ENCODE results near the gene SPTA1. TPM values are rescaled to one million over a fixed set of nuclear protein-coding genes. Genes with fewer than 3 reads are reported as not detected.
A peak's percentile ranks its signal among the peaks of the same experiment; 100 is the strongest.

The SPTA1 gene
- polyA plus RNA-seq, 3 donors: 0.19 to 0.28 TPM; not detected in 1

- Mint-ChIP-seq H3K27ac (no peak overlapping the region), H3K4me1 (peaks cover 15% of the 10 kb centered on the region)
These were observed 48.4 kb downstream of the SPTA1 start for GRCh38 chr1:158638146-158638545.

GRCh38 chr1:158613764-158614163, 72.8 kb downstream of the SPTA1 start:
- intact Hi-C loops (cut with micrococcal nuclease): no loop called here
- no peak overlapping the region for H2AFZ ChIP-seq (ENCODE audit: insufficient read depth, low read depth, low read length, poor library complexity, severe bottlenecking)
- DNase-seq: no peak
- WGBS (ENCODE audit: insufficient coverage): 100% methylated on average over 1 of the region's 3 CpGs
- no peak overlapping the region for H3K4me3 ChIP-seq (replicated peaks in 1 of 3; ENCODE audit: low read depth in 2 of 3, low read length in 3 of 3)
- Mint-ChIP-seq H3K9me3 (peaks cover 0 to 2% (median 0%) of the 10 kb centered on the region in 7 donors), H3K4me1 (no peaks in the 10 kb centered on the region), H3K27me3 (ENCODE audit: low read depth in 3 of 3) (no peaks in the 10 kb centered on the region), H3K4me3 (no peak overlapping the region), H3K36me3 (no peaks in the 10 kb centered on the region), H3K27ac (peak overlapping the region in 1 of 7 donors; percentile 34)
- no peaks in the 10 kb centered on the region for H3K36me3 ChIP-seq (replicated peaks in 1 of 2; ENCODE audit: control insufficient read depth in 1 of 2, insufficient read depth in 2 of 2, low read length in 2 of 2)
- H4K20me1 ChIP-seq (ENCODE audit: insufficient read depth, low read length): no peaks in the 10 kb centered on the region
- no peaks in the 10 kb centered on the region for H3K9me3 ChIP-seq (replicated peaks in 1 of 2; ENCODE audit: control insufficient read depth in 1 of 2, insufficient read depth in 1 of 2, low read length in 2 of 2)
- H3K4me1 ChIP-seq (ENCODE audit: control insufficient read depth in 1 of 2, insufficient read depth in 2 of 2, low read length in 2 of 2): no peaks in the 10 kb centered on the region
- TF ChIP-seq CTCF (IDR thresholded peaks at IDR 0.05): no peak
- no peaks in the 10 kb centered on the region for H3K27me3 ChIP-seq (ENCODE audit: control insufficient read depth in 2 of 2, insufficient read depth in 2 of 2, low read length in 2 of 2)
- H3K27ac ChIP-seq (ENCODE audit: low read depth in 1 of 2, low read length in 2 of 2): no peak overlapping the region
- no peak overlapping the region for H3K9ac ChIP-seq (ENCODE audit: insufficient read depth, low read length, poor library complexity, severe bottlenecking)
- no peak overlapping the region for H3K4me2 ChIP-seq (replicated peaks; ENCODE audit: extremely low read depth, low read length, poor library complexity, severe bottlenecking)
- no peaks in the 10 kb centered on the region for H3K79me2 ChIP-seq (ENCODE audit: insufficient read depth, low read length)

More at GRCh38 chr1:158638146-158638545, 48.4 kb downstream of the SPTA1 start:
- WGBS (ENCODE audit: insufficient coverage): no CpG with 5 or more reads among the region's 4 CpGs
- no peak for DNase-seq
- no peak overlapping the region for H3K4me3 ChIP-seq (replicated peaks in 1 of 3; ENCODE audit: low read depth in 2 of 3, low read length in 3 of 3)
- no peak for TF ChIP-seq CTCF (IDR thresholded peaks at IDR 0.05)
- Mint-ChIP-seq H3K4me3 (no peak overlapping the region), H3K36me3 (no peaks in the 10 kb centered on the region), H3K27me3 (ENCODE audit: low read depth in 3 of 3) (peaks cover 0 to 7% (median 0%) of the 10 kb centered on the region in 3 donors), H3K9me3 (peaks cover 0 to 8% (median 2%) of the 10 kb centered on the region in 7 donors)
- no peak overlapping the region for H3K4me2 ChIP-seq (replicated peaks; ENCODE audit: extremely low read depth, low read length, poor library complexity, severe bottlenecking)
- H3K27ac ChIP-seq (ENCODE audit: low read depth in 1 of 2, low read length in 2 of 2): no peak overlapping the region
- intact Hi-C loops (cut with micrococcal nuclease): no loop called here
- no peak overlapping the region for H3K9ac ChIP-seq (ENCODE audit: insufficient read depth, low read length, poor library complexity, severe bottlenecking)
- no peak overlapping the region for H2AFZ ChIP-seq (ENCODE audit: insufficient read depth, low read depth, low read length, poor library complexity, severe bottlenecking)
- H4K20me1 ChIP-seq (ENCODE audit: insufficient read depth, low read length): no peaks in the 10 kb centered on the region
- H3K36me3 ChIP-seq (replicated peaks in 1 of 2; ENCODE audit: control insufficient read depth in 1 of 2, insufficient read depth in 2 of 2, low read length in 2 of 2): no peaks in the 10 kb centered on the region
- peaks cover 10 to 11% of the 10 kb centered on the region in 2 donors for H3K4me1 ChIP-seq (ENCODE audit: control insufficient read depth in 1 of 2, insufficient read depth in 2 of 2, low read length in 2 of 2)
- H3K79me2 ChIP-seq (ENCODE audit: insufficient read depth, low read length): no peaks in the 10 kb centered on the region
- no peaks in the 10 kb centered on the region for H3K27me3 ChIP-seq (ENCODE audit: control insufficient read depth in 2 of 2, insufficient read depth in 2 of 2, low read length in 2 of 2)
- no peaks in the 10 kb centered on the region for H3K9me3 ChIP-seq (replicated peaks in 1 of 2; ENCODE audit: control insufficient read depth in 1 of 2, insufficient read depth in 1 of 2, low read length in 2 of 2)

All from CD14-positive monocyte (primary cell).